GM12878 (cell line): Measurements from ENCODE around the gene SLC35F3. TPM values are rescaled to one million over a fixed set of nuclear protein-coding genes. Genes with fewer than 3 reads are reported as not detected.

ENCODE experiments used
- ATAC-seq: fragments of 200-7000 bp; cut with Tn5 transposase; 3 replicates; pipeline ENCODE4 v1.9.1; 2020; ENCODE audit warnings: mild to moderate bottlenecking, moderate library complexity
- BruUV-seq: library from RNA; stranded (reverse); fragments of 400-500 nt; replicated peaks from 2 replicates; lab custom pipeline; 2021; lab: Mats Ljungman, UMichigan
- CTCF ChIA-PET: fragments of 300-600 bp; sonication (Branson Sonifier 250); formaldehyde crosslinking; extraction: SDS; loops from one replicate; lab custom pipeline; 2021; ENCODE audit warnings: inconsistent platforms; lab: Yijun Ruan, JAX
- POLR2A ChIA-PET: fragments of 350-600 bp; formaldehyde crosslinking; extraction: SDS; loops from one replicate; lab custom pipeline; 2021; ENCODE audit warnings: inconsistent platforms; lab: Charles Lee
- RAD21 ChIA-PET: fragments of 300-600 bp; sonication (Branson Sonifier 250); formaldehyde crosslinking; loops from one replicate; lab custom pipeline; 2023; ENCODE audit warnings: antibody characterized with exemption; ENCODE audit not compliant: unreplicated experiment; lab: Charles Lee
- SMC1A ChIA-PET: fragments of 300-600 bp; sonication (Branson Sonifier 250); formaldehyde crosslinking; loops from one replicate; lab custom pipeline; 2023; ENCODE audit not compliant: unreplicated experiment, uncharacterized antibody; lab: Charles Lee
- DNase-seq: peaks from one replicate; pipeline ENCODE4 v3.0.0-alpha.2; 2011; ENCODE audit warnings: low read depth, low spot score
- FAIRE-seq: peaks from 3 replicates; lab custom pipeline; 2011; peaks lifted over from hg19 to GRCh38; lab: Jason Lieb, UNC
- H2AFZ ChIP-seq: 2 replicates; pipeline ENCODE4 v1.6.0; 2011; ENCODE audit warnings: low read depth, low read length, control low read depth; ENCODE audit not compliant: control insufficient read depth
- H3K27ac ChIP-seq: 2 replicates; pipeline ENCODE4 v1.5.1; 2011; ENCODE audit warnings: control low read depth; ENCODE audit not compliant: control insufficient read depth, insufficient read depth
- H3K27me3 ChIP-seq, 2 experiments: replicated peaks in 1 of 2; 2 replicates each; pipeline versions ENCODE4 v1.6.0 to v1.6.1; 2011; ENCODE audit warnings: low read length in 1 of 2; ENCODE audit not compliant: control insufficient read depth in 2 of 2, insufficient read depth in 2 of 2
- H3K36me3 ChIP-seq, 2 experiments: 2 replicates each; pipeline ENCODE4 v1.5.1; 2011; ENCODE audit warnings: low read length in 1 of 2; ENCODE audit not compliant: control insufficient read depth in 2 of 2, insufficient read depth in 2 of 2
- H3K4me1 ChIP-seq: 2 replicates; pipeline ENCODE4 v1.6.1; 2011; ENCODE audit warnings: mild to moderate bottlenecking, low read length, moderate library complexity, mixed read lengths; ENCODE audit not compliant: control insufficient read depth, insufficient read depth
- H3K4me2 ChIP-seq: 2 replicates; pipeline ENCODE4 v1.6.0; 2011; ENCODE audit warnings: control low read depth; ENCODE audit not compliant: control insufficient read depth, insufficient read depth
- H3K4me3 ChIP-seq: fragments of 200-600 bp; sonication (generic); 2 replicates; pipeline ENCODE4 v1.5.1; 2016
- H3K79me2 ChIP-seq: 2 replicates; pipeline ENCODE4 v1.6.0; 2011; ENCODE audit warnings: low read length; ENCODE audit not compliant: control insufficient read depth, insufficient read depth
- H3K9ac ChIP-seq: 2 replicates; pipeline ENCODE4 v1.8.0; 2011; ENCODE audit warnings: low read length, control low read depth, mixed read lengths; ENCODE audit not compliant: control insufficient read depth, insufficient read depth
- H3K9me3 ChIP-seq: replicated peaks from 3 replicates; pipeline ENCODE4 v1.5.1; 2011; ENCODE audit warnings: mild to moderate bottlenecking, low read length; ENCODE audit not compliant: control insufficient read depth, insufficient read depth
- H4K20me1 ChIP-seq: 2 replicates; pipeline ENCODE4 v1.6.0; 2011; ENCODE audit not compliant: control insufficient read depth, insufficient read depth
- ASH2L ChIP-seq: fragments of 300-600, 200-600 bp; sonication (generic); IDR thresholded peaks from 2 replicates; pipeline ENCODE4 v1.6.1; 2017; ENCODE audit warnings: low read depth, mild to moderate bottlenecking, borderline replicate concordance
- CBFB ChIP-seq: IDR thresholded peaks from 2 replicates; pipeline ENCODE4 v1.6.1; 2016; ENCODE audit warnings: antibody characterized with exemption, low read depth
- CHD1 ChIP-seq: IDR thresholded peaks from 2 replicates; pipeline ENCODE4 v1.6.1; 2012; ENCODE audit warnings: low read depth, low read length, improper control_type of control experiment
- CREM ChIP-seq: IDR thresholded peaks from 2 replicates; pipeline ENCODE4 v1.6.1; 2014; ENCODE audit warnings: antibody characterized with exemption, low read depth
- DPF2 ChIP-seq: fragments of 450-650 bp; IDR thresholded peaks from 2 replicates; pipeline ENCODE4 v1.6.1; 2017; ENCODE audit warnings: mild to moderate bottlenecking
- E4F1 ChIP-seq: fragments of 450-650 bp; IDR thresholded peaks from 2 replicates; pipeline ENCODE4 v1.6.1; 2018; ENCODE audit warnings: borderline replicate concordance, mild to moderate bottlenecking; ENCODE audit not compliant: partially characterized antibody
- EED ChIP-seq: sonication (generic); IDR thresholded peaks from 2 replicates; pipeline ENCODE4 v1.6.1; 2016; ENCODE audit warnings: antibody characterized with exemption, low read depth
- FOXK2 ChIP-seq: fragments of 450-650 bp; IDR thresholded peaks from 2 replicates; pipeline ENCODE4 v1.6.1; 2017; ENCODE audit warnings: mild to moderate bottlenecking, moderate library complexity
- HDAC2 ChIP-seq: fragments of 200-600 bp; sonication (generic); IDR thresholded peaks from 2 replicates; pipeline ENCODE4 v1.6.1; 2017
- IKZF1 ChIP-seq: fragments of 450-650 bp; conservative IDR thresholded peaks from 2 replicates; pipeline ENCODE4 v1.6.1; 2017; ENCODE audit warnings: antibody characterized with exemption, mild to moderate bottlenecking
- KLF5 ChIP-seq: fragments of 450-650 bp; IDR thresholded peaks from 2 replicates; pipeline ENCODE4 v1.6.1; 2014; ENCODE audit warnings: mild to moderate bottlenecking; ENCODE audit not compliant: partially characterized antibody
- NFIC ChIP-seq: IDR thresholded peaks from 2 replicates; pipeline ENCODE4 v1.6.1; 2012; ENCODE audit warnings: low read depth, mild to moderate bottlenecking, inconsistent platforms, low read length, moderate library complexity
- SMAD5 ChIP-seq: IDR thresholded peaks from 2 replicates; pipeline ENCODE4 v1.6.1; 2016; ENCODE audit warnings: antibody characterized with exemption, low read depth
- USF1 ChIP-seq: IDR thresholded peaks from 2 replicates; pipeline ENCODE4 v1.6.1; 2011; ENCODE audit warnings: borderline replicate concordance, low read depth, mild to moderate bottlenecking, moderate library complexity, mixed read lengths, low read length; ENCODE audit not compliant: insufficient read depth; ENCODE audit errors: extremely low read length
- YBX1 ChIP-seq: fragments of 450-650 bp; IDR thresholded peaks from 2 replicates; pipeline ENCODE4 v1.6.1; 2016; ENCODE audit warnings: antibody characterized with exemption
- ZBED1 ChIP-seq: IDR thresholded peaks from 2 replicates; pipeline ENCODE4 v1.6.1; 2016; ENCODE audit warnings: borderline replicate concordance
- ZNF592 ChIP-seq: fragments of 450-650 bp; IDR thresholded peaks from 2 replicates; pipeline ENCODE4 v1.6.1; 2017; ENCODE audit warnings: mild to moderate bottlenecking, moderate library complexity
- WGBS: methylation state at CpG from one replicate; pipeline ENCODE4 v1.1.6; 2016; ENCODE audit warnings: low lambda C conversion rate; ENCODE audit not compliant: insufficient replicate concordance, insufficient coverage; ENCODE audit errors: missing lambda C conversion rate; 5-methylcytosine and 5-hydroxymethylcytosine counted together
- in situ Hi-C: fragments of 300-500 bp; cut with MboI; formaldehyde crosslinking; loops from 9 replicates; pipeline ENCODE4 v1.14.3; 2018; ENCODE audit warnings: mixed read lengths
- intact Hi-C: fragments of 100-400 bp; cut with micrococcal nuclease; formaldehyde crosslinking; loops from one replicate; pipeline ENCODE4 v1.14.2; 2022; ENCODE audit not compliant: unreplicated experiment
- polyA plus RNA-seq, 11 experiments: library from polyadenylated mRNA; depleted of rRNA in 4 of 11; unstranded in 6 of 11; stranded (reverse) in 5 of 11; fragments of >200 nt; fragmentation: Nextera tagmentation in 4 of 11; fragmentation: Illumina TruSeq in 1 of 11; extraction: Ambion mirVana in 4 of 11; extraction: Trizol in 1 of 11; gene quantifications; 1 replicate in 1 of 11; 2 replicates in 10 of 11; pipeline versions ENCODE4 v1.2.1 to v1.2.3, GENCODE V29; 2011 to 2016; ENCODE audit warnings: inconsistent platforms in 2 of 11, missing spikeins in 2 of 11, low read depth in 1 of 11
- total RNA-seq, 4 experiments: library from RNA; depleted of rRNA in 3 of 4; stranded (reverse); fragments of >200 nt in 3 of 4; fragmentation: Illumina TruSeq in 1 of 4; extraction: Trizol in 1 of 4; gene quantifications; 2 replicates each; pipeline versions ENCODE4 v1.2.1 to v1.2.3, GENCODE V29; 2013 to 2021

The SLC35F3 gene
- total and polyA plus RNA-seq, 10 of the 15 experiments (the other 5 are each of a cell fraction or from before 2014, with no cell fraction given) = 1.0 to 8.6 (median 5.7) TPM

- H3K36me3 ChIP-seq = no peaks in the 10 kb centered on the region
- no TSS peak for BruUV-seq
- RAD21 ChIA-PET = no interaction called here
- SMC1A ChIA-PET = no interaction called here
- intact Hi-C loops (no loop called here), in situ Hi-C loops (no loop called here)
- no peaks in the 10 kb centered on the region for H3K9me3 ChIP-seq
- H3K27ac ChIP-seq = no peak overlapping the region
- H3K79me2 ChIP-seq = no peaks in the 10 kb centered on the region
- no peak for TF ChIP-seq NFIC
- no peak for TF ChIP-seq USF1
- TF ChIP-seq KLF5 = no peak
- no peak for TF ChIP-seq IKZF1
- no peak for TF ChIP-seq ASH2L
- no peak for TF ChIP-seq ZNF592
- TF ChIP-seq CHD1 = no peak
- no peak for TF ChIP-seq SMAD5
- no peak for TF ChIP-seq E4F1
- TF ChIP-seq YBX1 = no peak
- no peak for TF ChIP-seq CBFB
- TF ChIP-seq ZBED1 = no peak
- no peak for TF ChIP-seq CREM
- TF ChIP-seq HDAC2 = no peak
- TF ChIP-seq EED = no peak
- TF ChIP-seq FOXK2 = no peak
- no peak for TF ChIP-seq DPF2
- CTCF ChIA-PET = interaction anchor here (0.7 kb wide), 1 partner anchor 1120 kb away, joined by 3 read pairs; no protein-coding TSS in a partner anchor
- no peak overlapping the region for H3K4me2 ChIP-seq
- no peak overlapping the region for H2AFZ ChIP-seq
- DNase-seq (no peak), FAIRE-seq (no peak), ATAC-seq (no peak)
- H3K4me3 ChIP-seq = no peak overlapping the region
- no peaks in the 10 kb centered on the region for H3K4me1 ChIP-seq
- no peak overlapping the region for H3K9ac ChIP-seq
- H4K20me1 ChIP-seq = no peaks in the 10 kb centered on the region
- POLR2A ChIA-PET = no interaction called here
- WGBS = 2% methylated on average over 2 of the region's 2 CpGs
- no peaks in the 10 kb centered on the region for H3K27me3 ChIP-seq
Observed at GRCh38 chr1:234083460-234083859, 179.0 kb downstream of the SLC35F3 start.
